ENCODE data around the gene ALOX5.

DNA sequence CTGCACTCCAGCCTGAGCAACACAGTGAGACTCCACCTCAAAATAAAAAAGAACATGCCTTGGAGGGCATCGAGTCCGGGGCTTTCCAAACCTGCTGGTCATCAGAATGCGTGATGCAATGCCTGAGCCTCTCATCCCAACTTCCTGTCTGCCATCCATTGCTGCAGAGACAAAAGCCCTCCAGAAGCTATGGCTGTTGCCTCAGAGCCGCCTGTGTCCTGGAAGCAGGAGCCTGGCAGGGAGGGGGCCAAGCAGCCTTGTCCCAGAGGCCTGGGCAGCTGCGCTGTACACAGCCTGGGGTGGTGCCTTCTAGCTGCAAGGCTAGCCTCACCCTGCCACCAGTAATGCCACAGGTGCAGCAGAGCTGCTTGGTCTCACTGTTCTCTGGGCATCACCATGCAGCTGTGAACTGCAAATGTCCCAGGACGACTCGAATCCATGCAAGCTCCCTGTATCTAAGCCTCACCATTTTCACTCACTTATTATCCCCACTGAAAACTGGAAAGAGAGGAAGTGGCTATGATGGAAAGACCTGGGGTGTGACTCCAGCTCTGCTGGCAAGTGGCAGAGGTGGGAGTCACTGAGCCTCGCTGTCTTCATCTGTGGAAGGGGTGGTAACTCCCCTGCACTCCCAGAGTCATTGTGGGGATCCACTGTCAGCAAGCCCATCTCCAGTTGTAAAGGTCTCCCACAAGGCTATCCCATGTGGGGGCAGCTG, 7.0 kb downstream of the ALOX5 start:
- TF ChIP-seq, protein P1, sequence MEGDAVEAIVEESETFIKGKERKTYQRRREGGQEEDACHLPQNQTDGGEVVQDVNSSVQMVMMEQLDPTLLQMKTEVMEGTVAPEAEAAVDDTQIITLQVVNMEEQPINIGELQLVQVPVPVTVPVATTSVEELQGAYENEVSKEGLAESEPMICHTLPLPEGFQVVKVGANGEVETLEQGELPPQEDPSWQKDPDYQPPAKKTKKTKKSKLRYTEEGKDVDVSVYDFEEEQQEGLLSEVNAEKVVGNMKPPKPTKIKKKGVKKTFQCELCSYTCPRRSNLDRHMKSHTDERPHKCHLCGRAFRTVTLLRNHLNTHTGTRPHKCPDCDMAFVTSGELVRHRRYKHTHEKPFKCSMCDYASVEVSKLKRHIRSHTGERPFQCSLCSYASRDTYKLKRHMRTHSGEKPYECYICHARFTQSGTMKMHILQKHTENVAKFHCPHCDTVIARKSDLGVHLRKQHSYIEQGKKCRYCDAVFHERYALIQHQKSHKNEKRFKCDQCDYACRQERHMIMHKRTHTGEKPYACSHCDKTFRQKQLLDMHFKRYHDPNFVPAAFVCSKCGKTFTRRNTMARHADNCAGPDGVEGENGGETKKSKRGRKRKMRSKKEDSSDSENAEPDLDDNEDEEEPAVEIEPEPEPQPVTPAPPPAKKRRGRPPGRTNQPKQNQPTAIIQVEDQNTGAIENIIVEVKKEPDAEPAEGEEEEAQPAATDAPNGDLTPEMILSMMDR (IDR thresholded peaks at IDR 0.05 in 8 of 11, conservative IDR thresholded peaks at IDR 0.05 in 3 of 11) = no peak
- no peak for TF ChIP-seq POLR2A (IDR thresholded peaks at IDR 0.05)

Data from spleen (tissue), 7 donors.